GM23338 (cell line): ENCODE data around the gene RSBN1L. TPM values are rescaled to one million over a fixed set of nuclear protein-coding genes. Genes with fewer than 3 reads are reported as not detected.

Experiments
- ATAC-seq: fragments of 200-7000 bp; cut with Tn5 transposase; 3 replicates; pipeline ENCODE4 v1.9.1; 2020
- DNase-seq: peaks from one replicate; pipeline ENCODE4 v3.0.0-alpha.2; 2015; ENCODE audit warnings: low spot score
- H2AFZ ChIP-seq: fragments of 200-600 bp; sonication (generic); 2 replicates; pipeline ENCODE4 v1.8.0; 2016; ENCODE audit warnings: antibody characterized with exemption, mild to moderate bottlenecking, moderate library complexity
- H3F3A ChIP-seq: fragments of 200-600 bp; sonication (generic); replicated peaks from 2 replicates; pipeline ENCODE4 v1.8.0; 2017; ENCODE audit warnings: antibody characterized with exemption, mixed run types, low read depth
- H3K27ac ChIP-seq: fragments of 200-600 bp; sonication (generic); 2 replicates; pipeline ENCODE4 v1.6.1; 2016; ENCODE audit warnings: low read depth
- H3K27me3 ChIP-seq: fragments of 200-600 bp; sonication (generic); 2 replicates; pipeline ENCODE4 v1.8.0; 2016; ENCODE audit warnings: mild to moderate bottlenecking, mixed run types, moderate library complexity; ENCODE audit not compliant: insufficient read depth
- H3K36me3 ChIP-seq: fragments of 200-600 bp; sonication (generic); 2 replicates; pipeline ENCODE4 v1.8.0; 2016; ENCODE audit warnings: mild to moderate bottlenecking; ENCODE audit not compliant: insufficient read depth
- H3K4me1 ChIP-seq: fragments of 200-600 bp; sonication (generic); 2 replicates; pipeline ENCODE4 v1.8.0; 2016; ENCODE audit warnings: mild to moderate bottlenecking, moderate library complexity; ENCODE audit not compliant: insufficient read depth
- H3K4me2 ChIP-seq: fragments of 200-600 bp; sonication (generic); 2 replicates; pipeline ENCODE4 v1.7.1; 2017; ENCODE audit warnings: mixed run types
- H3K4me3 ChIP-seq: fragments of 200-600 bp; sonication (generic); 2 replicates; pipeline ENCODE4 v1.6.1; 2016; ENCODE audit warnings: mixed run types
- H3K79me2 ChIP-seq: fragments of 200-600 bp; sonication (generic); replicated peaks from 2 replicates; pipeline ENCODE4 v1.8.0; 2017; ENCODE audit warnings: mild to moderate bottlenecking; ENCODE audit not compliant: insufficient read depth
- H3K9me2 ChIP-seq: fragments of 200-600 bp; sonication (generic); 2 replicates; pipeline ENCODE4 v1.8.0; 2017; ENCODE audit not compliant: insufficient read depth
- H4K20me1 ChIP-seq: fragments of 200-600 bp; sonication (generic); replicated peaks from 2 replicates; pipeline ENCODE4 v1.8.0; 2017; ENCODE audit warnings: mild to moderate bottlenecking; ENCODE audit not compliant: insufficient read depth
- H3K27ac Mint-ChIP-seq: 2 replicates; pipeline ENCODE4 v1.8.0; 2020; ENCODE audit warnings: inconsistent platforms, mild to moderate bottlenecking, moderate library complexity, mixed read lengths
- H3K27me3 Mint-ChIP-seq: 3 replicates; pipeline ENCODE4 v1.8.0; 2022; ENCODE audit warnings: low read depth, mild to moderate bottlenecking, moderate library complexity, mixed read lengths, inconsistent platforms; ENCODE audit not compliant: insufficient read depth, poor library complexity
- H3K36me3 Mint-ChIP-seq: 3 replicates; pipeline ENCODE4 v1.8.0; 2021; ENCODE audit warnings: low read depth, mild to moderate bottlenecking, inconsistent platforms, moderate library complexity, mixed read lengths
- H3K4me1 Mint-ChIP-seq: 3 replicates; pipeline ENCODE4 v1.8.0; 2020; ENCODE audit warnings: mild to moderate bottlenecking, inconsistent platforms, mixed read lengths
- H3K4me3 Mint-ChIP-seq: 3 replicates; pipeline ENCODE4 v1.8.0; 2021; ENCODE audit warnings: moderate library complexity, mild to moderate bottlenecking, inconsistent platforms, mixed read lengths
- H3K9me3 Mint-ChIP-seq: 3 replicates; pipeline ENCODE4 v1.8.0; 2020; ENCODE audit warnings: moderate library complexity, mild to moderate bottlenecking, inconsistent platforms, mixed read lengths
- CREB1 ChIP-seq: fragments of 250-450 bp; sonication (Bioruptor Pico); IDR thresholded peaks from 2 replicates; pipeline ENCODE4 v1.5.0; 2020; ENCODE audit warnings: low read depth, mild to moderate bottlenecking, moderate library complexity
- JUNB ChIP-seq: IDR thresholded peaks from one replicate; pipeline ENCODE4 v1.6.1; 2016; ENCODE audit warnings: antibody characterized with exemption; ENCODE audit not compliant: unreplicated experiment
- NANOG ChIP-seq: IDR thresholded peaks from 2 replicates; pipeline ENCODE4 v1.6.1; 2016; ENCODE audit warnings: antibody characterized with exemption, borderline replicate concordance
- REST ChIP-seq: IDR thresholded peaks from one replicate; pipeline ENCODE4 v1.6.1; 2018; ENCODE audit warnings: antibody characterized with exemption; ENCODE audit not compliant: unreplicated experiment
- ZNF331 ChIP-seq: fragments of 250-450 bp; sonication (Bioruptor Pico); IDR thresholded peaks from 2 replicates; pipeline ENCODE4 v1.5.0; 2020; ENCODE audit warnings: low read depth, mild to moderate bottlenecking, moderate library complexity
- ZNF462 ChIP-seq: fragments of 250-450 bp; sonication (Bioruptor Pico); IDR thresholded peaks from 2 replicates; pipeline ENCODE4 v1.5.0; 2020; ENCODE audit warnings: mild to moderate bottlenecking, moderate library complexity
- polyA plus RNA-seq: library from polyadenylated mRNA; unstranded; fragments of >200 nt; fragmentation: Nextera tagmentation; extraction: Ambion mirVana; gene quantifications from 2 replicates; pipeline ENCODE4 v1.2.1, GENCODE V29; 2016
- total RNA-seq: library from RNA; depleted of rRNA; stranded (reverse); fragments of >200 nt; shearing (Covaris generic); gene quantifications from 2 replicates; pipeline ENCODE4 v1.2.3, GENCODE V29; 2014; rRNA removed

RSBN1L gene
- total and polyA plus RNA-seq, 2 experiments from 2014 or later: 9.7 to 19.7 TPM

DNA sequence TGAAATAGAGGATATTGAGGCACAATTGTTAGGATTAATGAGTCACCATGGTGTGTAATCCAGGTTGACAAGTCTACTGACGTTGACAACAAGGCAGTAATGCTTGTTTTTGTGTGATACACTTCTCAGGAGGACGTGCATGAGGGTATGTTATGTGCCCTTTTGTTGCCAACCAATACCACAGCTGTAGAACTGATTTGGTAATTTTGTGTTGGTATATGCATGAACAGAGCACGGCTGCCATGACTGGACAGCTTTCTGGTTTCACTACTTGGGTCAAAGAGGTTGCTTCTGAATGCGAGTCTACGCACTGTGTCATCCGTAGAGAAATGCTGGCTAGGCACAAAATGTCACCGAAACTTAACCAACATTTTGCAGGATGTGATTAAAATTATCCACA lies 135.2 kb downstream of the RSBN1L start (continued):
- TF ChIP-seq ZNF462 (CRISPR knock-in tag): no peak
- TF ChIP-seq CREB1 (CRISPR knock-in tag): no peak
- no peak for TF ChIP-seq REST
- no peak for TF ChIP-seq ZNF331 (CRISPR knock-in tag)
- TF ChIP-seq NANOG: no peak

GRCh38 chr7:77831953-77832352 lies 135.7 kb downstream of the RSBN1L start:
- Mint-ChIP-seq H3K36me3 (peaks cover 6% of the 10 kb centered on the region; the same call in 2 of the 3 replicates), H3K4me3 (no peak overlapping the region), H3K27me3 (no peaks in the 10 kb centered on the region), H3K27ac (no peak overlapping the region), H3K9me3 (no peaks in the 10 kb centered on the region), H3K4me1 (peaks cover 2% of the 10 kb centered on the region; the same call in 1 of the 3 replicates)
- ATAC-seq: no peak
- no peak overlapping the region for H3K27ac ChIP-seq
- DNase-seq: no peak
- no peak overlapping the region for H3K4me3 ChIP-seq
- H2AFZ ChIP-seq: no peak overlapping the region
- no peaks in the 10 kb centered on the region for H3K27me3 ChIP-seq
- H3K36me3 ChIP-seq: no peaks in the 10 kb centered on the region
- H4K20me1 ChIP-seq: no peaks in the 10 kb centered on the region
- peaks cover 8% of the 10 kb centered on the region for H3K79me2 ChIP-seq
- no peak overlapping the region for H3K4me2 ChIP-seq
- TF ChIP-seq JUNB: no peak
- H3K9me2 ChIP-seq: no peaks in the 10 kb centered on the region
- H3F3A ChIP-seq: no peaks in the 10 kb centered on the region
- no peaks in the 10 kb centered on the region; the same call in 1 of the 2 replicates for H3K4me1 ChIP-seq

Other genes starting within 250 kb of the RSBN1L start
- 131 and 187 TPM in 2 replicates for gene PTPN12, start 159.2 kb upstream of the RSBN1L start, total RNA-seq
- 55.1 and 58.8 TPM in 2 replicates for gene PTPN12, start 159.2 kb upstream of the RSBN1L start, polyA plus RNA-seq
- gene TMEM60, start 102.0 kb downstream of the RSBN1L start, total RNA-seq: 23.1 and 29.5 TPM in 2 replicates
- gene TMEM60, start 102.0 kb downstream of the RSBN1L start, polyA plus RNA-seq: 61.5 and 68.2 TPM in 2 replicates
- 21.6 and 24.1 TPM in 2 replicates for gene PHTF2, start 102.3 kb downstream of the RSBN1L start, total RNA-seq
- gene PHTF2, start 102.3 kb downstream of the RSBN1L start, polyA plus RNA-seq: 10.2 and 14.6 TPM in 2 replicates